HG03135 (cell line): ENCODE results near the gene PDE9A.

Experiments used
- ATAC-seq: cut with Tn5 transposase; IDR thresholded peaks from one replicate; pipeline ENCODE4 v1.9.1; 2021; ENCODE audit warnings: mild to moderate bottlenecking, moderate library complexity; ENCODE audit not compliant: unreplicated experiment

The PDE9A gene

DNA sequence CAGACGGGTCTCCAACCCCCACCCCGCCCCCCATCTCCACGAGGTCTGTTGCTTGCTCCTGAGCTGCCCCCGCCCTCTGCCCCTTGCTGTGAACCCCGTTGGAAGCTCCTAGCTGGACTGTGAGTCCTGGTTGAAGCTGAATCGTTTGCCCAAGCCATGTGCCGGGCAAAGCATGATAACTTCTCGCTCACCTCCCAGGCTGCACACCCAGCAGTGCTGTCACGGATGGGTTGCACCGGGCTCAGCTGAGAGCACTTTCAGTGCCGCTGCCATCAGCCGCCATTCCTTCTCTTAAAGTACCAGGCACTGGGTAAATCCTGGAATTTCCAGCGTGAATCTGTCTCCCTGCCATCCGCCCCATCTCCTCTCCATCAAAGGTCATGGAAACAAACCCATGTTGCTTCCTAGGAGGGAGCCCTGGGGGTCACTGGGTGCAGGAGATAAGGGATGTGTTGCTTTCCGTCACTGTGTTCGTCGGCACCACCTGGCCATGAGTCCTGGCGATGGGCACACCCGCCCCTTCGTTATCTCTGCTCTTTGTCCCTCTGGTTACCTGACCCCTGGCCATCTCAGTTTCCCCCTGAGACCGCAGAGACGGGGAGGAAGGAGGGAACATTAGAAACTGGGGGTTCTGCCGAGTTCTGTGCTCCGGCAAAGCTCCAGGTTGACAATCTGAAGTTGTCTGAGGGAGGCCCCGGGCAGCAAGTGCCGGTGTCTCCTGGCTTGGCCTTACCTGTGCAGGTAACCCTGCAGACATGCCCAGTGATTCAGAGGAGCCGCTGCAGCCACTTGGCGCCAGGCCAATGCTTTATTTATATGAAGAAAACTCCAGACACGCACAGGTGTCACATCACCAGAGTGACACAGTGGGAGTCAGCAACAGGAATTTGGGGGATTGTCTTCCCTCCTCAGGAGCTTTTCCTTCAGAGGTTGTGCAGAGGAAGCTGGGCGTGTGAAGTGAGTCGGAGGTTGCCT, 2.7 kb downstream of the PDE9A start:
- no peak for ATAC-seq

DNA sequence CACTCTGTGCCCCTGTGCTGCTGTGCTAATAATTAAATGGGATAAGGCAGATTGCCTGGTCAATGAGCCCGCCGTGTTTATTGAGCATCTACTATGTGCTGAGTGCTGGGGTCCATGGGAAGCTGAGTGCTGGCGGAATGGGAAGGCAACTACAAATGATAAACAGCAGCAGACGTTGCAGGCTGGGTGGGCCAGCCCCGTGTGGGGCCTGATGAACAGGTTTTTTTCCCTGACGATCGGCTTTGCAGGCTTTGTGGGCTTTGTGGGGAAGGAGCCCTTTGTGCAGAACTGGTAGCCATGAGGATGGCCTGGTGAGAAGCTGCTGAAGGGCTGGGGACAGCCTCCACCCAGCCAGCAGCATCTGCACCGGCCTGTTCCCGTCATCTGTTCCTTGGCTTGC, 3.5 kb downstream of the PDE9A start:
- ATAC-seq: no peak

- ATAC-seq: no peak
Measured at GRCh38 chr21:42657676-42658319, 4.4 kb downstream of the PDE9A start.

- ATAC-seq: no peak
Measured at GRCh38 chr21:42658320-42659105, 5.1 kb downstream of the PDE9A start.

GRCh38 chr21:42659416-42660117, 6.1 kb downstream of the PDE9A start:
- no peak for ATAC-seq

DNA sequence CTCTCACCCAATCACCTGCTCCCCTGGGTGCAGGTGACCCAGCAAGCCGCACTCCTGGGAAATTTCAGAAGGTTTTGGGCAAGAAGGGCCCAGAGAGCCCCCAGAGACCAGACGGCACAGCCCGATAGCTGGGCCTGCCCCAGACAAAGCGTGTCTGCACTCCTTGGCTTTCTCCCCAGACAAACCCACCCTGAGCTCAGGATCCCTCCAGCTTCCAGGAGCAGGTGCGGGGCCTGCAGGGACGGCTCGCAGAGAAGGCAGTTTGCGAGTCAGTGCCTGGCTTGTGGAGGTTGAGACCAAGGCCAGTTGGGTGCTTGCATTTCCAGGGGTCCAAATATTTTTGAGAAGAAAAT, 6.7 kb downstream of the PDE9A start:
- ATAC-seq: no peak

- no peak for ATAC-seq
Measured at GRCh38 chr21:42661688-42662429, 8.4 kb downstream of the PDE9A start.

- ATAC-seq: no peak
Measured at GRCh38 chr21:42662430-42663199, 9.2 kb downstream of the PDE9A start.

DNA sequence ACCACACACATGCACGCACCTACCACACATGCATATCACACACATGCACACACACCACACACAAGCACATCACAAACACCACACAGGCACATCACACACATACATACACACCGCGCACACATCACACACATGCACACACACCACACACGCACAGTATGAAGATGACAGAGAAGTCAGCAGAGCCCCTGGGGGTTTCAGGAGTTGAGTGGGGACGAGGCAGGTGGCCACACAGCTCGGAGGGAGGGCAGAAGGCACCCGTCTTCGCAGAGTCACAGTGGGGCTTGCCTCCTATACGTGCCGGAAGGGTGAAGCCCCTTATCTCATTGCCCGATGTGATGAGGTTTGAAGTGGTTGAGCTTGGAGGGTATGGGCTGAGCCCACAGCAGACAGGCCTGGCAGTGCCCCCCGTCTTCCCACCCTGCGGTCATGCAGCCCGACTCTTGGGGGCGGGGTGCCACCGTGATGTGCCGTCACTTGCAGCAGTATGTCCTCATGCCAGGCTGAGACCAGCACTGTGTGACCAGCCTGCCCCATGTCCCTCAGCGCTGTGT, 9.9 kb downstream of the PDE9A start:
- no peak for ATAC-seq

DNA sequence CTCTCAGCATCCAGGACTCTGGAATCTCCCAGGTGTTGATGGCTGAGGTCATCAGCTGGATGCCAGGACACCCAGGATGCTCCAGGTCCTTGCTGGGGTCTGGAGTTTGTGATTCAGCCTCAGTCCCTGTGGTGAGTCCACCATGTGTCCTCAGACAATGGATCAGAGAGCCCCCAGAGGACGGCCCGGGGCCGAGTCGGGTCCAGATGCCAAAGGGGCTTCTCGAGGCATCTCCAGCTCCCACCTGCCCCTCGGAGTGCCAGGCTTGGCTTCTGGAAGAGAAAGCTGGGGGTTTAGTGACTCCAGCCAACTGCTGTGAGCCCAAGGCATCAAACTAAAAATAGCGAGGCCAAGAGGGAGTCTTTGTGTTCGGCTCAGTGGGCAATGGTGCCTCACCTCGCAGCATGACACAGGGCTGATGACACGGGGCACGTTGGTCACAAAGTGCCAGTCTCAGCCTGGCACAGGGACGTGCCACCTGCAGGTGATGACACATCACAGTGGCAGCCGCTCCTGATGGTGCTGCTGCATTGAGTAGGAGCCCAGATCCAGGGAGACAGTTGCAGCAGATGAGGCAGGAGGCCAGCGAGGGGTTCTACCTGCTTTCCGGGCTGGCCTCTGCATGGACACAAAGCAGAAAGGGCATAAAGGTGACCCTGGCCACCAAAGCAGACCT, 10.6 kb downstream of the PDE9A start:
- no peak for ATAC-seq

GRCh38 chr21:42664614-42665013, 11.2 kb downstream of the PDE9A start:
- ATAC-seq: no peak

- ATAC-seq: no peak
Measured at GRCh38 chr21:42665026-42665425, 11.6 kb downstream of the PDE9A start.

DNA sequence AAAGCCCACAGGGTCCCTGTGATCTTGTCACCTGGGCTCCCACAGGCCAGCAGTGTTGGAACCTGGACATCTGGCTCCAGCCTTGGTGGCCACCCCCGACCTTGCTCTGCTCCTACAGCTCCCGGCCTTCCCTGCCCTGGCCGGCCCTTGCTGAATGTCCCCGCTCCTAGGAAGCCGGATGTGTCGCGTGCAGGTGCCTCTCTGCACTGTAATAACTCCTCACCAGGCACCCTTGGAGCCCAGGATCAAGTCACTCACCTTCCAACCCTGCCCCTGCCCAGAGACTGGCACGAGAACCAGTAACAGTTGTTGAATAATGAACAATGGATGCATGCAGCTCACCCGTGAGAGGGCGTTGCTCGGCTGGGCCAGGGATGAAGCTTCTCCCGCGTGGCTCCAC, 12.1 kb downstream of the PDE9A start:
- ATAC-seq: no peak

GRCh38 chr21:42666023-42666747, 12.8 kb downstream of the PDE9A start:
- ATAC-seq: no peak

- ATAC-seq: no peak
Measured at GRCh38 chr21:42666925-42667324, 13.5 kb downstream of the PDE9A start.

DNA sequence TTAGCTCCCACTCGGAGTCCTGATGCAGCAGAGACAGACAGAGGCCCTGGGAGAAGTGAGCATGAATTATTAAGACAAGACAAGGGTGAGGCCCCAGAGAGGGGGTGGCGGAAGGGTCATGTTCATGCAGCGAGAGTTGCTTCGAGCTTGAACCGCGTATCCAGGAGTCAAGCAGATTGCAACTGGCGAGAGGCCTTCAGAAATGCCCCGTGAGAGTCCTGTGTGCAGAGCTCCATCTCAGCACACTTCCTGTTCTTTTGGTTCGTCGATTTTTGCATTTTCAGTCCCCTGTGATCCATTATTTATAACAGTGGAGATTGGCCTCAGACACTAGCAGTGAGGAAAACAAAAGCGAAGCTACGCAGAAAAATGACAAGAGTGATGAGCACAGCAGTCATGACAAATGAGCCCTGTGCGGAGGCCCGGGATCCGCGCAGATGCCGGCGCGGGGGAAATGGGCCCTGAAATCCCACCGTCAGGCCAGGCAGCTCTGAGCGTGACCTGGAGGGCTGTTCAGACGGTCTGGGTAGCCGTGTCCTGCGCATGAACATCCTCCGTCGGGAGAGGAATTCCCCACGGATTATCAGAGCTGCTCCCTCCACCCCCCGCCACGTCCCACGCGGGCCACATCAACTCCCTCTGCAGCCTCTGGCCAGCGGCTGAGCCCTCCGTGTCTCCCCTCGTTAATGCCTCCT, 15.0 kb downstream of the PDE9A start:
- no peak for ATAC-seq

DNA sequence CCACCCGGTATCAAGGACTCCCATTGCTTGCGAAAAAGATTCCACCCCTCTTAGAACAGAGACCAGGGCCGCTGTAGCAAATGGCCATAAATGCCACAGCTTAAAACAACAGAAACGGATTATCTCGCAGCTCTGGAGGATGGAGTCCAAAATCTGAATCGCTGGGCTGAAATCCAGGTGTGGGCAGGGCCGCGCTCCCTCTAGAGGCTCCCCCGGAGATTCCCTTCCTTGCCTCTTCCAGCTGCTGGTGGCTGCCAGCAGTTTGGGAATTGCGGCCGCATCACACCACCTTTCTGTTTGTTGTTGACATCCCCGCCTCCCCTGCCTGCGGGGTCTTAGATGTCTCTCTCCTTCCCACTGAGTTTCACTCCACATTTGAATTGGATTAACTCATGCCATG, 15.6 kb downstream of the PDE9A start:
- ATAC-seq: no peak
